H1 (cell line): ENCODE results near the gene C11orf54. TPM values are rescaled to one million over a fixed set of nuclear protein-coding genes. Genes with fewer than 3 reads are reported as not detected.
A peak's percentile ranks its signal among the peaks of the same experiment; 100 is the strongest.

Source experiments
- CHD7 ChIP-seq: fragments of 300-600 bp; sonication (generic); IDR thresholded peaks from 2 replicates; pipeline ENCODE4 v1.7.1; 2012; ENCODE audit warnings: low read length, moderate library complexity, mild to moderate bottlenecking, inconsistent platforms; ENCODE audit not compliant: insufficient replicate concordance
- polyA plus RNA-seq, 7 experiments: library from polyadenylated mRNA; depleted of rRNA in 3 of 7; stranded (reverse) in 5 of 7; unstranded in 2 of 7; fragments of >200 nt in 5 of 7; fragments of 200-250 nt in 2 of 7; gene quantifications; 1 replicate in 5 of 7; 2 replicates in 1 of 7; 4 replicates in 1 of 7; pipeline versions ENCODE4 v1.2.1 to v1.2.3, GENCODE V29; 2011 to 2013; ENCODE audit warnings: missing spikeins in 2 of 7, mixed read lengths in 2 of 7
- total RNA-seq: library from RNA; stranded (reverse); fragmentation: NEBNext Ultra II Directional; extraction: Animal tissue kit (Norgen Biotek cat#: 25700); gene quantifications from 2 replicates; pipeline ENCODE4 v1.2.1, GENCODE V29; 2021

Gene C11orf54
- total and polyA plus RNA-seq, 2 of the 8 experiments (the other 6 are each of a cell fraction or from before 2014, with no cell fraction given): 14.7 to 24.5 TPM

- TF ChIP-seq CHD7: peak; percentile 57
These were observed 13.3 kb upstream of the C11orf54 start (continued) for GRCh38 chr11:93727985-93728791.
